ENCODE data around the gene ENDOU. TPM values are rescaled to one million over a fixed set of nuclear protein-coding genes. Genes with fewer than 3 reads are reported as not detected.

Gene ENDOU
- total RNA-seq = not detected

- Mint-ChIP-seq H3K27ac (peak within 1 kb of the TSS in 1 of 2 donors; percentile 67), H3K4me3 (no peak within 1 kb of the TSS), H3K27me3 (peaks cover 0 to 14% of the 10 kb centered on the region in 2 donors), H3K9me3 (no peaks in the 10 kb centered on the region), H3K36me3 (no peaks in the 10 kb centered on the region), H3K4me1 (ENCODE audit: low read depth in 2 of 2) (peaks cover 29 to 35% of the 10 kb centered on the region in 2 donors)
- ATAC-seq (no peak), DNase-seq (ENCODE audit: low spot score) (no peak)
Measured at GRCh38 chr12:47725091-47725772, at the start of gene ENDOU. Gene ENDOU (minus strand): TSS chr12:47725490. CDS start chr12:47725413, 77 bp downstream.

DNA sequence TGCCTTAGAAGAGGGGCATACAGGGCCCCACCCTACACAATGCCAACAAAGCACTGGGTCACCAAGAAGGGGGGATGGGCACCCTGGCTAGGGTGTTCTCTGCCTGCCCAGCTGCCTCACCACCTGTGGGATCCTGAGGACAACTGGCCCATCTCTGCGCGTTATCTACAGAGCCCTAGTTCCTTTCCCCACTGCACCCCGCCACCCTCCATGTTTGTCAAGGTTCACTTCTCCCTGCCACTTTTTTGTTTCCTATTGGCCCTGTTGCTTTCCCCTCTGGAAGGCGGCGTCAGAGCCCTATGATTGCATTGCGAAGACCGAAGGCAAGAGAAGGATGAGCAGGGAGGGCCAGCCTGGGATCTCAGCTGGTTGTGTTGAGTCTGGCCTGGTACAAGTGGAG lies 49.4 kb upstream of the ENDOU start:
- peaks cover 28 to 30% of the 10 kb centered on the region in 2 donors for H3K4me1 Mint-ChIP-seq (ENCODE audit: low read depth in 2 of 2)
- peak overlapping the region; percentile 83 for H3K4me3 Mint-ChIP-seq
- H3K9me3 Mint-ChIP-seq = no peaks in the 10 kb centered on the region
- peaks cover 0 to 3% of the 10 kb centered on the region in 2 donors for H3K27me3 Mint-ChIP-seq
- ATAC-seq = no peak
- no peaks in the 10 kb centered on the region for H3K36me3 Mint-ChIP-seq
- peak overlapping the region; percentile 22 to 78 for H3K27ac Mint-ChIP-seq
- DNase-seq (ENCODE audit: low spot score) = no peak

DNA sequence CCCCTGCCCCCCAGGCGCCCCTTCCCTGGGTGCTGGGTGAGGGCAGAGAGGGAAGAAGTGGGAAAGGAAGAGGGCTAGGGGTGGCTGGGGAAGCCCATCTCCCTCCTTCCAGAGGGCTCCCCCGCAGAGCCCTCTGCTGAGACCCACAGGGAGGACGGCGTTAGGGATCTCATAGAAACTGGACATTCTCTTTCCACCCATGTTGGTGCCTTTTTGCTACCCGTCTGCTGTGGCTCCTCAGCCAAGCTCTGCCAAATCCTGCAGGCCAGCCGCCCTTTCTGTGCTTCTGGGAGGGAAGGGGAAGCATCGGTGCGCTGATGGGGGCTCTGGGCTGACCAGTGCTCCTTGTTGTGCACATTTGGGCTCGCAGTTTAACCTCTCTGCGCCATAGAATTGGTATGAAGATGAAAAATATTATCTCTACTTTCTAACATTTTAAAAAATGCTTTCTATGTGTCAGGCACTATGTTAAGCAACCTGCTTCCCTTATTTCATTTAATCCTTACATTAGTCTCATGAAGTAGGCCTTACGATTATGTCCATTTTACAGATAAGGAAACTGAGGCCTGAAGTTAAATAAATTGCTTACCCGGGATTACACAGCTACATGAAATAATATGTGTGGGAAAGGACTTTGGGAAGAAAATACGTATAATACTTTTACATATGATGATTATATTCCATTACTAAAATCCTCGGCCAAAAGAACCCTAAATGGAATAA lies 48.7 kb upstream of the ENDOU start:
- no peaks in the 10 kb centered on the region for H3K36me3 Mint-ChIP-seq
- H3K4me1 Mint-ChIP-seq (ENCODE audit: low read depth in 2 of 2) = peaks cover 25% of the 10 kb centered on the region in 2 donors
- H3K4me3 Mint-ChIP-seq = peak overlapping the region; percentile 83
- peak overlapping the region; percentile 22 to 80 for H3K27ac Mint-ChIP-seq
- peaks cover 0 to 3% of the 10 kb centered on the region in 2 donors for H3K27me3 Mint-ChIP-seq
- ATAC-seq (peak in 1 of 2 donors; percentile 3), DNase-seq (ENCODE audit: low spot score) (no peak)
- H3K9me3 Mint-ChIP-seq = no peaks in the 10 kb centered on the region

GRCh38 chr12:47773062-47773857 lies 48.0 kb upstream of the ENDOU start, which contains the start of gene SLC48A1:
Gene SLC48A1 (plus strand): TSS chr12:47773238. CDS start chr12:47773305, 67 bp downstream.
- H3K4me3 Mint-ChIP-seq = peak within 1 kb of the TSS; percentile 83
- peaks cover 0 to 3% of the 10 kb centered on the region in 2 donors for H3K27me3 Mint-ChIP-seq
- H3K27ac Mint-ChIP-seq = peak within 1 kb of the TSS; percentile 53 to 80
- no peaks in the 10 kb centered on the region for H3K9me3 Mint-ChIP-seq
- peaks cover 23 to 24% of the 10 kb centered on the region in 2 donors for H3K4me1 Mint-ChIP-seq (ENCODE audit: low read depth in 2 of 2)
- H3K36me3 Mint-ChIP-seq = no peaks in the 10 kb centered on the region
- peak; percentile 89 to 91 for ATAC-seq
- DNase-seq (ENCODE audit: low spot score) = peak; percentile 79

- DNase-seq (ENCODE audit: low spot score) = no peak
- ATAC-seq = no peak
- Mint-ChIP-seq H3K27ac (peak overlapping the region; percentile 53 to 74), H3K9me3 (no peaks in the 10 kb centered on the region), H3K27me3 (peaks cover 0 to 3% of the 10 kb centered on the region in 2 donors), H3K36me3 (no peaks in the 10 kb centered on the region), H3K4me3 (peak overlapping the region; percentile 79), H3K4me1 (ENCODE audit: low read depth in 2 of 2) (peaks cover 19 to 21% of the 10 kb centered on the region in 2 donors)
Measured at GRCh38 chr12:47772738-47773061, 47.4 kb upstream of the ENDOU start.

DNA sequence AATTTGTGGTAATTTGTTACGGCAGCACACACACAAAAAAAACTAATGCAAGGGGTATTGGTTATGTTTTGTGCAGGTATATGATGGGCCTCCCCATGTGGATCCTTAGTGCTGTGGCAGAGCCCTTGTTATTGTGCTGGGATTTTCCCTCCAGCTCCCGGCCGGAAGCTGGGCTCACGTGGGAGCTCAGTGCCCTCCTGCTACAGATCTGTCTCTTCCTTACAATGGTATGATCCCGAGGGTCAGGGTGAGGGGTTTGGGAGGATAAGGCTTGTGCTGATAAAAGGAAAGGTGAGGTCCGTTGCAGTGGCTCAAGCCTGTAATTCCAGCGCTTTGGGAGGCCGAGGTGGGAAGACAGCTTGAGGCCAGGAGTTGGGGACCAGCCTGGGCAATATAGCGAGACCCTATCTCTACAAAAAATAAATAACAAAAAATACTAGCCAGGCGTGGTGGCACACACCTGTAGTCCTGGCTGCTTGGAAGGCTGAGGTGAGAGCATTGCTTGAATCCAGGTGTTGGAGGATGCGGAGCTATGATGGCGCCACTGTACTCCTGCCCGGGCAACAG lies 46.9 kb upstream of the ENDOU start:
- H3K27ac Mint-ChIP-seq = peak overlapping the region; percentile 53 to 74
- peaks cover 0 to 7% of the 10 kb centered on the region in 2 donors for H3K27me3 Mint-ChIP-seq
- H3K4me3 Mint-ChIP-seq = peak overlapping the region; percentile 79
- no peaks in the 10 kb centered on the region for H3K9me3 Mint-ChIP-seq
- H3K4me1 Mint-ChIP-seq (ENCODE audit: low read depth in 2 of 2) = peaks cover 17 to 19% of the 10 kb centered on the region in 2 donors
- ATAC-seq (no peak), DNase-seq (ENCODE audit: low spot score) (no peak)
- no peaks in the 10 kb centered on the region for H3K36me3 Mint-ChIP-seq

GRCh38 chr12:47771304-47771703 lies 46.0 kb upstream of the ENDOU start:
- H3K4me1 Mint-ChIP-seq (ENCODE audit: low read depth in 2 of 2) = peaks cover 17 to 19% of the 10 kb centered on the region in 2 donors
- H3K27me3 Mint-ChIP-seq = peaks cover 0 to 7% of the 10 kb centered on the region in 2 donors
- no peaks in the 10 kb centered on the region for H3K36me3 Mint-ChIP-seq
- DNase-seq (ENCODE audit: low spot score) (no peak), ATAC-seq (no peak)
- no peaks in the 10 kb centered on the region for H3K9me3 Mint-ChIP-seq
- H3K27ac Mint-ChIP-seq = no peak overlapping the region
- H3K4me3 Mint-ChIP-seq = no peak overlapping the region

- H3K4me3 Mint-ChIP-seq = no peak overlapping the region
- H3K4me1 Mint-ChIP-seq (ENCODE audit: low read depth in 2 of 2) = peaks cover 14 to 15% of the 10 kb centered on the region in 2 donors
- H3K27me3 Mint-ChIP-seq = peaks cover 0 to 7% of the 10 kb centered on the region in 2 donors
- H3K27ac Mint-ChIP-seq = no peak overlapping the region
- H3K36me3 Mint-ChIP-seq = no peaks in the 10 kb centered on the region
- no peaks in the 10 kb centered on the region for H3K9me3 Mint-ChIP-seq
- DNase-seq (ENCODE audit: low spot score) (no peak), ATAC-seq (no peak)
Measured at GRCh38 chr12:47770086-47770726, 44.9 kb upstream of the ENDOU start.

DNA sequence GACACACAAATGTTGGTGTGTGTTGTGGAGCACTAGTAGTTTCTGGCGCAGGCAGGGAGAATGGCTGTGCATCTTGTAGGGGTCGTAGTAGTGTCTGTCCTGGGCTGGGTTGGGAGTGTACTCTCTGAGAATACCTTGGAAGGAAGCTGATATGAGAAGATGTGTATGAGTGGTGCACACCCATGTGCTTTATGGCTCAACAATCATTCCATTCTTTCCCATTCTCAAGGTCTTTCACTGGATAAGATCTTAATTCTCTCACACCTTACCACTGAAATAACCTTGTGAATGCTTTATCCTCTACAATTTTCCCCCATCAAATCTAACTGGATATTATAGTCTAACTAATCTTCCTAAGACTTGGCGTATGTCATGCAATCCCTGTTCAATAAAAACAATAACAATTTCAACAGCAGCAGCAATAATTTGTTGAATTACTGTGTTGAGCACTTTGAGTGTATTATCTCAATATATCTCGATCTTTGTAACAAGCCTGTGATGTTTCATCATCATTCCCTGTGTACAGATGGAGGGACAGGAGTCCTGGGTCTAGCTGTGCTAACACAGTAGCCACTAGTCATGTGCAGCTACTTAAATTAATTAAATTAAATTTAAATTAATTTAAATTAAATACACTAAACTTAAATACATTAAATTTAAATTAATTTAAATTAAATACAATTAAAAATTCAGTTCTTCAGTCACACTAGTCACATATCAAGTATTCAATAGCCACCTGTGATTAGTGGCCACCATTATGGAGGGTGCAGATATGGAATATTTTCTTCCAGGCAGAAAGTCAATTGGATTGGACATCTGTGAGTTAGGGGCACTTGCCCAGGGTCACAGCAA lies 44.2 kb upstream of the ENDOU start:
- Mint-ChIP-seq H3K36me3 (no peaks in the 10 kb centered on the region), H3K27me3 (peaks cover 0 to 7% of the 10 kb centered on the region in 2 donors), H3K4me1 (ENCODE audit: low read depth in 2 of 2) (peaks cover 8 to 11% of the 10 kb centered on the region in 2 donors), H3K9me3 (no peaks in the 10 kb centered on the region), H3K4me3 (no peak overlapping the region), H3K27ac (no peak overlapping the region)
- no peak for ATAC-seq
- DNase-seq (ENCODE audit: low spot score) = no peak

- DNase-seq (ENCODE audit: low spot score) = no peak
- Mint-ChIP-seq H3K27me3 (peaks cover 0 to 7% of the 10 kb centered on the region in 2 donors), H3K36me3 (no peaks in the 10 kb centered on the region), H3K4me3 (no peak overlapping the region), H3K4me1 (ENCODE audit: low read depth in 2 of 2) (peaks cover 5% of the 10 kb centered on the region in 2 donors), H3K27ac (no peak overlapping the region), H3K9me3 (no peaks in the 10 kb centered on the region)
- no peak for ATAC-seq
Measured at GRCh38 chr12:47768323-47768811, 43.1 kb upstream of the ENDOU start.

DNA sequence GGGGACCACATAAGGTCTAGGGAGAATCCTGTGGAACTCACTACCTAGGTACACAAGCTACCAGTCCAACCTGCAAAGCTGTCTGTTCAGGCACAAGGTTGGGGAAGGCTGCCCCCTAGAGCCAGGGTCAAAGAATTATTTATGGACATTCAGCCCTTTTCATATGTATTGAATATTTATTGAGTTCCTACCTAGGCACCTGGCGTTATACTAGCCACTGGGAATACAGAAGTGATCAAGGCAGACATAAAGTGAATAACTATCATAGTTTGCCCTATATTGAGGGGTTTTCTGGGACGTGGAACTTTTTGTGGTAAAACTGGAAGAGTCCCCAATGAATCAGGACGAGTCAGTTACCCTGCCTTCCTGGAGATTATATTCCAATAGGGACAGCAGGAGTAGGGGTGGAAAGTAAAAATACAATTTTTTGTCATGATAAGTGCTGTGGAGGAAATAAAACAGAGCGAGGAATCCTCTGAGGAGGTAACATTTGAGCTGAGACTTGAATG lies 42.0 kb upstream of the ENDOU start:
- H3K36me3 Mint-ChIP-seq = no peaks in the 10 kb centered on the region
- H3K27me3 Mint-ChIP-seq = peaks cover 0 to 5% of the 10 kb centered on the region in 2 donors
- ATAC-seq = peak; percentile 45 to 60
- peaks cover under 1 to 2% of the 10 kb centered on the region in 2 donors for H3K4me1 Mint-ChIP-seq (ENCODE audit: low read depth in 2 of 2)
- H3K9me3 Mint-ChIP-seq = no peaks in the 10 kb centered on the region
- no peak overlapping the region for H3K4me3 Mint-ChIP-seq
- no peak overlapping the region for H3K27ac Mint-ChIP-seq
- DNase-seq (ENCODE audit: low spot score) = no peak

Measured in natural killer cell treated with Interleukin-12 subunit alpha and Interleukin-12 subunit beta and Interleukin-15 and Interleukin-18, amount 100 ng/mL, for 72 hours (primary cell).